Breast epithelium (tissue), 3 donors: ENCODE measurements around the gene PCBD2.

Experiments
- POLR2AphosphoS5 ChIP-seq, 3 donors: sonication (generic); formaldehyde crosslinking; IDR thresholded peaks; one replicate each; pipeline ENCODE4 v1.6.1; 2017; ENCODE audit warnings: antibody characterized with exemption in 3 of 3
- TF ChIP-seq, protein P1 (sequence below), 3 donors: fragments of 450-650 bp; IDR thresholded peaks; one replicate each; pipeline ENCODE4 v1.5.1; 2016 to 2017; ENCODE audit warnings: antibody characterized with exemption in 3 of 3, mild to moderate bottlenecking in 3 of 3, moderate library complexity in 3 of 3

DNA sequence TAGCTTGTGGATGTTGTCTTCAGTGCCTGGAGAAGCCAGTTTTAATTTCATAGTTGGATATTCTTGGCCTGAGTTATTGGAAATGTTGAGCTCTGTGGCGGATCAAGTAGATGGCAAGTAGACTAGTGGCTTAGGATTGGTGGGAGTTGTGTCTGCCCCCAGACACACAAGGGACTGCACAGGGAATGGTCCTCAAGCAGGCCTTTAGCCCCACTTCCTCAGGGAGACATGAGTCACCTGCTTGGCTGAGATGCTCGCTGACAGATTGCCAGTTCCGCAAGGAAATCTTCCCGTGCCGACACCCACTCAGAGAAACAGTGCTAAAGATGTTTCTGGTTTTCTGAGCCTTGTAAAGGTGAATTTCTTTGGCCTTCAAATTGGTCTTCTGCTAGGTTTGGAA, 44.0 kb downstream of the PCBD2 start:
- TF ChIP-seq, protein P1, sequence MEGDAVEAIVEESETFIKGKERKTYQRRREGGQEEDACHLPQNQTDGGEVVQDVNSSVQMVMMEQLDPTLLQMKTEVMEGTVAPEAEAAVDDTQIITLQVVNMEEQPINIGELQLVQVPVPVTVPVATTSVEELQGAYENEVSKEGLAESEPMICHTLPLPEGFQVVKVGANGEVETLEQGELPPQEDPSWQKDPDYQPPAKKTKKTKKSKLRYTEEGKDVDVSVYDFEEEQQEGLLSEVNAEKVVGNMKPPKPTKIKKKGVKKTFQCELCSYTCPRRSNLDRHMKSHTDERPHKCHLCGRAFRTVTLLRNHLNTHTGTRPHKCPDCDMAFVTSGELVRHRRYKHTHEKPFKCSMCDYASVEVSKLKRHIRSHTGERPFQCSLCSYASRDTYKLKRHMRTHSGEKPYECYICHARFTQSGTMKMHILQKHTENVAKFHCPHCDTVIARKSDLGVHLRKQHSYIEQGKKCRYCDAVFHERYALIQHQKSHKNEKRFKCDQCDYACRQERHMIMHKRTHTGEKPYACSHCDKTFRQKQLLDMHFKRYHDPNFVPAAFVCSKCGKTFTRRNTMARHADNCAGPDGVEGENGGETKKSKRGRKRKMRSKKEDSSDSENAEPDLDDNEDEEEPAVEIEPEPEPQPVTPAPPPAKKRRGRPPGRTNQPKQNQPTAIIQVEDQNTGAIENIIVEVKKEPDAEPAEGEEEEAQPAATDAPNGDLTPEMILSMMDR (IDR thresholded peaks at IDR 0.05), result no peak
- no peak for TF ChIP-seq POLR2AphosphoS5 (IDR thresholded peaks at IDR 0.05)
